ENCODE data around the gene CBLL2. TPM values are rescaled to one million over a fixed set of nuclear protein-coding genes. Genes with fewer than 3 reads are reported as not detected.
"Not testable (repeated sequence)": the region's sequence is repeated elsewhere in the genome, so short reads cannot be mapped to it uniquely, and the experiment has no call there.

The CBLL2 gene
- total RNA-seq: not detected
- long read RNA-seq: 0 reads

GRCh38 chrX:22272613-22273012 lies at the start of gene CBLL2:
TSS of gene CBLL2 (plus strand) at chrX:22272913. CDS start at chrX:22272992, 79 bp downstream.
- DNase-seq (no peak), ATAC-seq (no peak)
- intact Hi-C loops (cut with DNase I): no loop called here

- no peak for ATAC-seq
- intact Hi-C loops (cut with DNase I): no loop called here
- no peak for DNase-seq
Observed at GRCh38 chrX:22234380-22234779, 38.3 kb upstream of the CBLL2 start.

GRCh38 chrX:22237479-22237878 lies 35.2 kb upstream of the CBLL2 start:
- DNase-seq: no peak
- intact Hi-C loops (cut with DNase I): no loop called here
- ATAC-seq: no peak

GRCh38 chrX:22246620-22247019 lies 26.1 kb upstream of the CBLL2 start:
- intact Hi-C loops (cut with DNase I): no loop called here
- no peak for DNase-seq
- no peak for ATAC-seq

GRCh38 chrX:22247169-22247568 lies 25.5 kb upstream of the CBLL2 start:
- intact Hi-C loops (cut with DNase I): no loop called here
- DNase-seq (no peak), ATAC-seq (no peak)

GRCh38 chrX:22248401-22248800 lies 24.3 kb upstream of the CBLL2 start:
- DNase-seq (no peak), ATAC-seq (no peak)
- intact Hi-C loops (cut with DNase I): no loop called here

- DNase-seq: no peak
- ATAC-seq: no peak
- intact Hi-C loops (cut with DNase I): no loop called here
Observed at GRCh38 chrX:22249371-22249770, 23.3 kb upstream of the CBLL2 start.

- intact Hi-C loops (cut with DNase I): no loop called here
- DNase-seq (no peak), ATAC-seq (no peak)
Observed at GRCh38 chrX:22268706-22269105, 4.0 kb upstream of the CBLL2 start.

GRCh38 chrX:22273714-22274317 lies 1.1 kb downstream of the CBLL2 start:
- DNase-seq (no peak), ATAC-seq (no peak)
- intact Hi-C loops (cut with DNase I): no loop called here

- ATAC-seq: no peak
- intact Hi-C loops (cut with DNase I): no loop called here
- no peak for DNase-seq
Observed at GRCh38 chrX:22276781-22277180, 4.1 kb downstream of the CBLL2 start.

GRCh38 chrX:22278375-22278774 lies 5.7 kb downstream of the CBLL2 start:
- intact Hi-C loops (cut with DNase I): no loop called here
- ATAC-seq (no peak), DNase-seq (no peak)

GRCh38 chrX:22289209-22289608 lies 16.5 kb downstream of the CBLL2 start:
- ATAC-seq; DNase-seq; intact Hi-C loops (cut with DNase I): not testable (repeated sequence)

GRCh38 chrX:22296871-22297270 lies 24.2 kb downstream of the CBLL2 start:
- intact Hi-C loops (cut with DNase I): no loop called here
- DNase-seq: no peak
- ATAC-seq: no peak

GRCh38 chrX:22300130-22300529 lies 27.4 kb downstream of the CBLL2 start:
- ATAC-seq (peak; percentile 89 to 92), DNase-seq (no peak)
- intact Hi-C loops (cut with DNase I): no loop called here

- intact Hi-C loops (cut with DNase I): no loop called here
- DNase-seq (no peak), ATAC-seq (no peak)
Observed at GRCh38 chrX:22310779-22311178, 38.1 kb downstream of the CBLL2 start.

GRCh38 chrX:22313766-22314165 lies 41.1 kb downstream of the CBLL2 start:
- intact Hi-C loops (cut with DNase I): no loop called here
- ATAC-seq: no peak
- DNase-seq: no peak

GRCh38 chrX:22314211-22314610 lies 41.5 kb downstream of the CBLL2 start:
- intact Hi-C loops (cut with DNase I): no loop called here
- ATAC-seq (no peak), DNase-seq (no peak)

- DNase-seq: no peak
- intact Hi-C loops (cut with DNase I): no loop called here
- ATAC-seq: no peak
Observed at GRCh38 chrX:22314692-22315091, 42.0 kb downstream of the CBLL2 start.

- intact Hi-C loops (cut with DNase I): no loop called here
- DNase-seq (no peak), ATAC-seq (no peak)
Observed at GRCh38 chrX:22315151-22315550, 42.4 kb downstream of the CBLL2 start.

GRCh38 chrX:22320236-22320873 lies 47.6 kb downstream of the CBLL2 start:
- ATAC-seq (no peak), DNase-seq (no peak)
- intact Hi-C loops (cut with DNase I): no loop called here

- DNase-seq (no peak), ATAC-seq (no peak)
- intact Hi-C loops (cut with DNase I): no loop called here
Observed at GRCh38 chrX:22323541-22323940, 50.8 kb downstream of the CBLL2 start.
